ENCODE results near the gene RNF144A.

GRCh38 chr2:7012141-7012764, 95.0 kb downstream of the RNF144A start:
- TF ChIP-seq MAX (IDR thresholded peaks at IDR 0.05) (no peak), YY1 (IDR thresholded peaks at IDR 0.05; ENCODE audit: low read depth) (no peak), TAF1 (IDR thresholded peaks at IDR 0.05; ENCODE audit: low read depth) (no peak), EGR1 (IDR thresholded peaks at IDR 0.05) (no peak), NFIC (IDR thresholded peaks at IDR 0.05) (no peak), EP300 (IDR thresholded peaks at IDR 0.05; ENCODE audit: borderline replicate concordance) (no peak), CREB1 (IDR thresholded peaks at IDR 0.05; ENCODE audit: low read depth) (no peak), TEAD4 (IDR thresholded peaks at IDR 0.05) (no peak), RAD21 (IDR thresholded peaks at IDR 0.05; ENCODE audit: low read depth) (no peak)

Data from Ishikawa (cell line).